Smooth muscle cell (in vitro differentiated cells): ENCODE results near the gene BPIFB4. TPM values are rescaled to one million over a fixed set of nuclear protein-coding genes. Genes with fewer than 3 reads are reported as not detected.

Experiments used
- DNase-seq: peaks from one replicate; lab custom pipeline; 2025; ENCODE audit not compliant: unreplicated experiment; lab: John Stamatoyannopoulos, UW
- H2AFZ ChIP-seq: fragments of 200-600 bp; sonication (generic); 2 replicates; pipeline ENCODE4 v1.6.0; 2016; ENCODE audit warnings: antibody characterized with exemption, low read depth, mild to moderate bottlenecking
- H3F3A ChIP-seq: fragments of 200-600 bp; sonication (generic); 2 replicates; pipeline ENCODE4 v1.6.0; 2017; ENCODE audit warnings: antibody characterized with exemption, low read depth
- H3K27ac ChIP-seq: fragments of 200-600 bp; sonication (generic); 2 replicates; pipeline ENCODE4 v1.5.1; 2016; ENCODE audit warnings: low read depth, mild to moderate bottlenecking
- H3K27me3 ChIP-seq: fragments of 200-600 bp; sonication (generic); 2 replicates; pipeline ENCODE4 v1.6.1; 2016; ENCODE audit warnings: low read depth, mild to moderate bottlenecking
- H3K36me3 ChIP-seq: fragments of 200-600 bp; sonication (generic); 2 replicates; pipeline ENCODE4 v1.5.1; 2016; ENCODE audit warnings: low read depth
- H3K4me1 ChIP-seq: fragments of 200-600 bp; sonication (generic); 2 replicates; pipeline ENCODE4 v1.5.1; 2016; ENCODE audit warnings: low read depth
- H3K4me2 ChIP-seq: fragments of 200-600 bp; sonication (generic); 2 replicates; pipeline ENCODE4 v1.6.0; 2016; ENCODE audit warnings: mild to moderate bottlenecking
- H3K4me3 ChIP-seq: fragments of 200-600 bp; sonication (generic); 2 replicates; pipeline ENCODE4 v1.5.1; 2016; ENCODE audit warnings: mild to moderate bottlenecking
- H3K79me2 ChIP-seq: fragments of 200-600 bp; sonication (generic); 2 replicates; pipeline ENCODE4 v1.6.0; 2016; ENCODE audit warnings: low read depth, mild to moderate bottlenecking
- H3K9ac ChIP-seq: fragments of 200-600 bp; sonication (generic); 2 replicates; pipeline ENCODE4 v1.6.0; 2016; ENCODE audit warnings: low read depth
- H3K9me3 ChIP-seq: fragments of 200-600 bp; sonication (generic); replicated peaks from 2 replicates; pipeline ENCODE4 v1.5.1; 2016; ENCODE audit warnings: low read depth
- H4K20me1 ChIP-seq: fragments of 200-600 bp; sonication (generic); 2 replicates; pipeline ENCODE4 v1.6.0; 2016; ENCODE audit warnings: low read depth
- WGBS: methylation state at CpG from one replicate; pipeline ENCODE4 v1.1.7; 2016; ENCODE audit warnings: low lambda C conversion rate; 5-methylcytosine and 5-hydroxymethylcytosine counted together
- polyA plus RNA-seq: library from polyadenylated mRNA; unstranded; fragments of >200 nt; fragmentation: Nextera tagmentation; extraction: Ambion mirVana; gene quantifications from 2 replicates; pipeline ENCODE4 v1.2.1, GENCODE V29; 2016
- total RNA-seq: library from RNA; depleted of rRNA; stranded (reverse); fragments of >200 nt; gene quantifications from 2 replicates; pipeline ENCODE4 v1.2.3, GENCODE V29; 2014
- TF ChIP-seq, protein P1 (sequence below): fragments of 200-600 bp; sonication (generic); IDR thresholded peaks from 2 replicates; pipeline ENCODE4 v1.5.1; 2017; ENCODE audit warnings: borderline replicate concordance, mild to moderate bottlenecking, antibody characterized with exemption; ENCODE audit not compliant: insufficient read depth, poor library complexity, severe bottlenecking

Gene BPIFB4
- total and polyA plus RNA-seq, 2 experiments from 2014 or later, result not detected

DNA sequence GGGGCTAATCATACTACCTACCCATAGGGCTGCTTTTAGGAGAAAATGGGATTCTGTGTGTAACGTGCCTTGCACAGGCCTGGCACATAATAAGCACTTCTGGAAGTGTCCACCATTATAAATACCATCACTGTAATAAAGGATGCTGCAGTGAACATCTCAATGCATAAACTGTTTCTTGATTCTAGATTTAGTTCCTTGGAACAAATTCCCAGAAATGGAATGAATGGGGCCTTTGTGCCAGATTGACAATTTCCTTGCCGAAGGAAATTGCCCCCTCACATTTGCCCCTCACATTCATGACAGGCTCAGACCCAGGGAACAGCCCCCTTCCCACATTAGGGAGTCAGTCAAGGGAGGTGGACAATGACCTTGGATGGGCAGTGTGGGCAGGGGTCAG is 29.2 kb downstream of the BPIFB4 start:
- DNase-seq, result no peak
- Histone ChIP-seq H4K20me1 (no peaks in the 10 kb centered on the region), H3K9me3 (no peaks in the 10 kb centered on the region), H3K27me3 (no peaks in the 10 kb centered on the region), H3K9ac (no peak overlapping the region), H3K79me2 (no peaks in the 10 kb centered on the region), H3K4me3 (no peak overlapping the region), H3F3A (no peaks in the 10 kb centered on the region), H3K4me2 (no peak overlapping the region), H3K27ac (no peak overlapping the region), H3K4me1 (no peaks in the 10 kb centered on the region), H3K36me3 (no peaks in the 10 kb centered on the region), H2AFZ (no peak overlapping the region)
- 77% methylated on average over 2 of the region's 2 CpGs for WGBS
- TF ChIP-seq, protein P1, sequence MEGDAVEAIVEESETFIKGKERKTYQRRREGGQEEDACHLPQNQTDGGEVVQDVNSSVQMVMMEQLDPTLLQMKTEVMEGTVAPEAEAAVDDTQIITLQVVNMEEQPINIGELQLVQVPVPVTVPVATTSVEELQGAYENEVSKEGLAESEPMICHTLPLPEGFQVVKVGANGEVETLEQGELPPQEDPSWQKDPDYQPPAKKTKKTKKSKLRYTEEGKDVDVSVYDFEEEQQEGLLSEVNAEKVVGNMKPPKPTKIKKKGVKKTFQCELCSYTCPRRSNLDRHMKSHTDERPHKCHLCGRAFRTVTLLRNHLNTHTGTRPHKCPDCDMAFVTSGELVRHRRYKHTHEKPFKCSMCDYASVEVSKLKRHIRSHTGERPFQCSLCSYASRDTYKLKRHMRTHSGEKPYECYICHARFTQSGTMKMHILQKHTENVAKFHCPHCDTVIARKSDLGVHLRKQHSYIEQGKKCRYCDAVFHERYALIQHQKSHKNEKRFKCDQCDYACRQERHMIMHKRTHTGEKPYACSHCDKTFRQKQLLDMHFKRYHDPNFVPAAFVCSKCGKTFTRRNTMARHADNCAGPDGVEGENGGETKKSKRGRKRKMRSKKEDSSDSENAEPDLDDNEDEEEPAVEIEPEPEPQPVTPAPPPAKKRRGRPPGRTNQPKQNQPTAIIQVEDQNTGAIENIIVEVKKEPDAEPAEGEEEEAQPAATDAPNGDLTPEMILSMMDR, result no peak

DNA sequence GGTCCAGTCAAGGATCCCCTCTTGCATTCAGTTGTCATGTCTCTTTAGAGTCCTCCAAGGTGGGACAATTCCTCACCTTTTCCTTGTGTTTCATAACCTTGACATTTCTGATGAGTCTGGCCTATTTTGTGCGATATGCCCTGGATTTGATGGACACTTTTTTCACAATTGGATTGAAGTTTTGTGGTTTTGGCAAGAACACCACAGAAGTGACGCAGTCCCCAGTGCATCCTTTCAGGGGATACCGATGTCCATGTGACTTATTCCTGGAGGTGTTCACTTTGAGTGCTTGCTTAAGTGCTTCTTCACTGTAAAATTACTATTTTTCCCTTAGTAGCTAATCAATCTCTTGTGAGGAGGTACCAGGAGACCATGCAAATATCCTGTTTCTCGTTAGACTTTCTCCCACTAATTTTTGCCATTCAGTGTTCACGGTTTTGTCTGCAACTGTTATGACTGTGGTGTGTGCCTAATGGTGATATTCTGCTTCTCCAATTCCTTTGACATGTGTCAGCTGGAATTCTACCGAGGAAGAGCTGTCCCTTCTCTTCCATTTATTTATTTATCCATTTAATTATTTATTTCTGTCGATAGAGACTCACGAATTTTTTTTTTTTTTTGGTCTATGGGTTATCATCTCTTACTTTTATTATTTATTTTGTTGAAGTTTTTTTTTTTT is 30.8 kb downstream of the BPIFB4 start:
- Histone ChIP-seq H3K27ac (no peak overlapping the region), H3K79me2 (no peaks in the 10 kb centered on the region), H3K36me3 (no peaks in the 10 kb centered on the region), H3F3A (no peaks in the 10 kb centered on the region), H4K20me1 (no peaks in the 10 kb centered on the region), H3K4me2 (no peak overlapping the region), H3K9ac (no peak overlapping the region), H3K4me1 (no peaks in the 10 kb centered on the region), H3K27me3 (no peaks in the 10 kb centered on the region), H3K4me3 (no peak overlapping the region), H2AFZ (no peak overlapping the region), H3K9me3 (no peaks in the 10 kb centered on the region)
- TF ChIP-seq, protein P1, result no peak
- no peak for DNase-seq
- WGBS, result 84% methylated on average over 8 of the region's 8 CpGs

- DNase-seq, result no peak
- no peak overlapping the region for H3K4me3 ChIP-seq
- H3K79me2 ChIP-seq, result no peaks in the 10 kb centered on the region
- no peak overlapping the region for H3K9ac ChIP-seq
- no peaks in the 10 kb centered on the region for H3K27me3 ChIP-seq
- no peak overlapping the region for H3K4me2 ChIP-seq
- no peaks in the 10 kb centered on the region for H4K20me1 ChIP-seq
- no peaks in the 10 kb centered on the region for H3K36me3 ChIP-seq
- 98% methylated on average over 5 of the region's 5 CpGs for WGBS
- no peak overlapping the region for H2AFZ ChIP-seq
- TF ChIP-seq, protein P1, result no peak
- no peaks in the 10 kb centered on the region for H3K4me1 ChIP-seq
- no peaks in the 10 kb centered on the region for H3F3A ChIP-seq
- H3K27ac ChIP-seq, result no peak overlapping the region
- H3K9me3 ChIP-seq, result no peaks in the 10 kb centered on the region
Observed at GRCh38 chr20:33111306-33111705, 31.9 kb downstream of the BPIFB4 start.

- 80% methylated on average over 7 of the region's 7 CpGs for WGBS
- Histone ChIP-seq H3K27me3 (no peaks in the 10 kb centered on the region), H3K36me3 (no peaks in the 10 kb centered on the region), H2AFZ (no peak overlapping the region), H3K27ac (no peak overlapping the region), H3F3A (no peaks in the 10 kb centered on the region), H3K79me2 (no peaks in the 10 kb centered on the region), H3K4me3 (no peak overlapping the region), H3K4me1 (no peaks in the 10 kb centered on the region), H3K9ac (no peak overlapping the region), H3K9me3 (no peaks in the 10 kb centered on the region), H3K4me2 (no peak overlapping the region), H4K20me1 (no peaks in the 10 kb centered on the region)
- TF ChIP-seq, protein P1, result no peak
- no peak for DNase-seq
Observed at GRCh38 chr20:33112547-33113386, 33.3 kb downstream of the BPIFB4 start.
